SK-N-SH (cell line): ENCODE results near the gene PLA2G7.

ENCODE experiments used
- EP300 ChIP-seq, 2 experiments: IDR thresholded peaks; 2 replicates each; pipeline versions ENCODE4 v1.4.0 to v1.6.1; 2012; ENCODE audit warnings: borderline replicate concordance in 1 of 2, low read depth in 1 of 2, low read length in 1 of 2
- NFIC ChIP-seq: IDR thresholded peaks from 2 replicates; pipeline ENCODE4 v1.4.0; 2012; ENCODE audit warnings: borderline replicate concordance
- SMC3 ChIP-seq: IDR thresholded peaks from 2 replicates; pipeline ENCODE4 v1.6.1; 2012; ENCODE audit warnings: low read depth, low read length, improper control_type of control experiment
- YY1 ChIP-seq: IDR thresholded peaks from 2 replicates; pipeline ENCODE4 v1.4.0; 2012; ENCODE audit warnings: low read depth, mild to moderate bottlenecking
- TF ChIP-seq, protein P1 (sequence below): IDR thresholded peaks from 2 replicates; pipeline ENCODE4 v1.6.1; 2012; ENCODE audit warnings: mild to moderate bottlenecking, low read depth, low read length, moderate library complexity
- TF ChIP-seq, protein P2 (sequence below): fragments of 200-600 bp; sonication (generic); IDR thresholded peaks from 2 replicates; pipeline ENCODE4 v1.6.1; 2017; ENCODE audit warnings: antibody characterized with exemption, mild to moderate bottlenecking, moderate library complexity

DNA sequence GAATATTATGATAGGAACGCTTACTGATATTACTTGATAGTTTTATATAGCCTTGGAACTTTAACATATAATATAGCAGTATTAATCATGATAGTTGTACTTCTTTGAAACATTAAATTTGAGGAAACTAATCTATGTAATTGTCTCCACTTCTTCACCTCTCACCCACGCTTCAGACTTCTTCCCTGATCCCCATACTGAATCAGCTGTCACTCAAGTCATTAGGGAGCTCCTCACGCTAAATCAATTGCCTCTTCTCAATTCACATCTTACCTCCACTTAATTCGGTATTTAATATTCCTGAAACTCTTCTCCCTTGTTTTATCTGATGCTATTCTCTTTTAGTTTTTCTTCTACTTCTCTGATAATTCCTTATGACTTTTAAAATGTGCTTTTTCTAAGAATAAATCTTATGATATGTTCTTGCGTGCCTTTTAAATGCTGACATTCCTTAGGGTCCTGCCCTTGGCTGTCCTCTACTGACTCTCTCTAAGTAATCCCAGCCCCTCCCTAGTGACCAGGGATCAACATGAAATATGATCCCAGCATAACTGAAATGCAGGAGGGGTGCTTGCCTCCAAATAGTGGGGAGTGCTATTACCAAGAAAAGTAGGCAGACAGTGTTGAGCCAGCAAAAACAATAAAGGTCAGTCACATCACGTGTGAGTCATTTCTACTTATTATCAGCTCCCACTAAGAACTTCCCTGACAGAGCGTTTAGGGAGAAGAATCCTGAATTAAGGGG is 21.5 kb upstream of the PLA2G7 start:
- TF ChIP-seq, protein P1, sequence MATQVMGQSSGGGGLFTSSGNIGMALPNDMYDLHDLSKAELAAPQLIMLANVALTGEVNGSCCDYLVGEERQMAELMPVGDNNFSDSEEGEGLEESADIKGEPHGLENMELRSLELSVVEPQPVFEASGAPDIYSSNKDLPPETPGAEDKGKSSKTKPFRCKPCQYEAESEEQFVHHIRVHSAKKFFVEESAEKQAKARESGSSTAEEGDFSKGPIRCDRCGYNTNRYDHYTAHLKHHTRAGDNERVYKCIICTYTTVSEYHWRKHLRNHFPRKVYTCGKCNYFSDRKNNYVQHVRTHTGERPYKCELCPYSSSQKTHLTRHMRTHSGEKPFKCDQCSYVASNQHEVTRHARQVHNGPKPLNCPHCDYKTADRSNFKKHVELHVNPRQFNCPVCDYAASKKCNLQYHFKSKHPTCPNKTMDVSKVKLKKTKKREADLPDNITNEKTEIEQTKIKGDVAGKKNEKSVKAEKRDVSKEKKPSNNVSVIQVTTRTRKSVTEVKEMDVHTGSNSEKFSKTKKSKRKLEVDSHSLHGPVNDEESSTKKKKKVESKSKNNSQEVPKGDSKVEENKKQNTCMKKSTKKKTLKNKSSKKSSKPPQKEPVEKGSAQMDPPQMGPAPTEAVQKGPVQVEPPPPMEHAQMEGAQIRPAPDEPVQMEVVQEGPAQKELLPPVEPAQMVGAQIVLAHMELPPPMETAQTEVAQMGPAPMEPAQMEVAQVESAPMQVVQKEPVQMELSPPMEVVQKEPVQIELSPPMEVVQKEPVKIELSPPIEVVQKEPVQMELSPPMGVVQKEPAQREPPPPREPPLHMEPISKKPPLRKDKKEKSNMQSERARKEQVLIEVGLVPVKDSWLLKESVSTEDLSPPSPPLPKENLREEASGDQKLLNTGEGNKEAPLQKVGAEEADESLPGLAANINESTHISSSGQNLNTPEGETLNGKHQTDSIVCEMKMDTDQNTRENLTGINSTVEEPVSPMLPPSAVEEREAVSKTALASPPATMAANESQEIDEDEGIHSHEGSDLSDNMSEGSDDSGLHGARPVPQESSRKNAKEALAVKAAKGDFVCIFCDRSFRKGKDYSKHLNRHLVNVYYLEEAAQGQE = no peak
- TF ChIP-seq, protein P2, sequence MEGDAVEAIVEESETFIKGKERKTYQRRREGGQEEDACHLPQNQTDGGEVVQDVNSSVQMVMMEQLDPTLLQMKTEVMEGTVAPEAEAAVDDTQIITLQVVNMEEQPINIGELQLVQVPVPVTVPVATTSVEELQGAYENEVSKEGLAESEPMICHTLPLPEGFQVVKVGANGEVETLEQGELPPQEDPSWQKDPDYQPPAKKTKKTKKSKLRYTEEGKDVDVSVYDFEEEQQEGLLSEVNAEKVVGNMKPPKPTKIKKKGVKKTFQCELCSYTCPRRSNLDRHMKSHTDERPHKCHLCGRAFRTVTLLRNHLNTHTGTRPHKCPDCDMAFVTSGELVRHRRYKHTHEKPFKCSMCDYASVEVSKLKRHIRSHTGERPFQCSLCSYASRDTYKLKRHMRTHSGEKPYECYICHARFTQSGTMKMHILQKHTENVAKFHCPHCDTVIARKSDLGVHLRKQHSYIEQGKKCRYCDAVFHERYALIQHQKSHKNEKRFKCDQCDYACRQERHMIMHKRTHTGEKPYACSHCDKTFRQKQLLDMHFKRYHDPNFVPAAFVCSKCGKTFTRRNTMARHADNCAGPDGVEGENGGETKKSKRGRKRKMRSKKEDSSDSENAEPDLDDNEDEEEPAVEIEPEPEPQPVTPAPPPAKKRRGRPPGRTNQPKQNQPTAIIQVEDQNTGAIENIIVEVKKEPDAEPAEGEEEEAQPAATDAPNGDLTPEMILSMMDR = no peak
- TF ChIP-seq YY1 = no peak
- TF ChIP-seq SMC3 = no peak
- TF ChIP-seq EP300 (IDR thresholded peaks at IDR 0.05; ENCODE audit: borderline replicate concordance in 1 of 2, low read depth in 1 of 2, low read length in 1 of 2) = no peak
- TF ChIP-seq NFIC = no peak
